ENCODE results near the gene SYT3.

- TF ChIP-seq ZNF747 (tag by site-specific recombination; IDR thresholded peaks at IDR 0.05) (no peak), ZNF274 (IDR thresholded peaks at IDR 0.05; ENCODE audit: low read length) (no peak), ZNF274 (tag by site-specific recombination; IDR thresholded peaks at IDR 0.05; ENCODE audit: borderline replicate concordance) (no peak), ZBTB49 (tag by site-specific recombination; IDR thresholded peaks at IDR 0.05; ENCODE audit: low read depth) (no peak)
These were observed 6.6 kb upstream of the SYT3 start for GRCh38 chr19:50646074-50646807.

All from HEK293 (cell line).